ENCODE measurements around the gene PPARD.
"Not testable (repeated sequence)": the region's sequence is repeated elsewhere in the genome, so short reads cannot be mapped to it uniquely, and the experiment has no call there.

The PPARD gene

DNA sequence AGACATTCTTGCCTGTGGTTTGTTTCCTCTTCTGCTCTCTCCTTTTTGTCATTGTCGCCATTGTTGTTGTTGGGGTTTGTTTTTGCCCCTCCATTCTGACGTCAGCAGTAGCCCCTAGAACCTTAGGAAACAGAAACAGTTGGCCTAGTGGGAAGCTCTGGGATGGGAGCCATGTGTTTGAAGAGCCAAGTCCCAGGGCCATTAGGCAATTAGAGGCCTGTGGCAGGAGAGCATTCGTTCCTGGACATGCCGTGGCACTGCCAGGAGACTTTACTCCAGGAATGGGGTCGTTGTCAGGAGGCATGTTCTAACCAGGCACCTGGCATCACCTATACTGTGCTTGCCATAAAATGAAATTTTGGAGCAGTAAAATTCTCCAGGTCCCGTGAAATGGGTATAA is 39.7 kb downstream of the PPARD start:
- no peak overlapping the region for H3K4me3 ChIP-seq (ENCODE audit: low read depth, low read length)
- DNase-seq (ENCODE audit: low read depth) = no peak
- TF ChIP-seq, protein P1, sequence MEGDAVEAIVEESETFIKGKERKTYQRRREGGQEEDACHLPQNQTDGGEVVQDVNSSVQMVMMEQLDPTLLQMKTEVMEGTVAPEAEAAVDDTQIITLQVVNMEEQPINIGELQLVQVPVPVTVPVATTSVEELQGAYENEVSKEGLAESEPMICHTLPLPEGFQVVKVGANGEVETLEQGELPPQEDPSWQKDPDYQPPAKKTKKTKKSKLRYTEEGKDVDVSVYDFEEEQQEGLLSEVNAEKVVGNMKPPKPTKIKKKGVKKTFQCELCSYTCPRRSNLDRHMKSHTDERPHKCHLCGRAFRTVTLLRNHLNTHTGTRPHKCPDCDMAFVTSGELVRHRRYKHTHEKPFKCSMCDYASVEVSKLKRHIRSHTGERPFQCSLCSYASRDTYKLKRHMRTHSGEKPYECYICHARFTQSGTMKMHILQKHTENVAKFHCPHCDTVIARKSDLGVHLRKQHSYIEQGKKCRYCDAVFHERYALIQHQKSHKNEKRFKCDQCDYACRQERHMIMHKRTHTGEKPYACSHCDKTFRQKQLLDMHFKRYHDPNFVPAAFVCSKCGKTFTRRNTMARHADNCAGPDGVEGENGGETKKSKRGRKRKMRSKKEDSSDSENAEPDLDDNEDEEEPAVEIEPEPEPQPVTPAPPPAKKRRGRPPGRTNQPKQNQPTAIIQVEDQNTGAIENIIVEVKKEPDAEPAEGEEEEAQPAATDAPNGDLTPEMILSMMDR (IDR thresholded peaks at IDR 0.05; ENCODE audit: low read depth, low read length) = no peak
- TF ChIP-seq POLR2A (IDR thresholded peaks at IDR 0.05; ENCODE audit: extremely low read depth, insufficient read length) (no peak), MYC (IDR thresholded peaks at IDR 0.05; ENCODE audit: low read depth, low read length) (no peak)
- TF ChIP-seq, protein P2, sequence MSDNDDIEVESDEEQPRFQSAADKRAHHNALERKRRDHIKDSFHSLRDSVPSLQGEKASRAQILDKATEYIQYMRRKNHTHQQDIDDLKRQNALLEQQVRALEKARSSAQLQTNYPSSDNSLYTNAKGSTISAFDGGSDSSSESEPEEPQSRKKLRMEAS (IDR thresholded peaks at IDR 0.05; ENCODE audit: low read depth, low read length) = no peak

DNA sequence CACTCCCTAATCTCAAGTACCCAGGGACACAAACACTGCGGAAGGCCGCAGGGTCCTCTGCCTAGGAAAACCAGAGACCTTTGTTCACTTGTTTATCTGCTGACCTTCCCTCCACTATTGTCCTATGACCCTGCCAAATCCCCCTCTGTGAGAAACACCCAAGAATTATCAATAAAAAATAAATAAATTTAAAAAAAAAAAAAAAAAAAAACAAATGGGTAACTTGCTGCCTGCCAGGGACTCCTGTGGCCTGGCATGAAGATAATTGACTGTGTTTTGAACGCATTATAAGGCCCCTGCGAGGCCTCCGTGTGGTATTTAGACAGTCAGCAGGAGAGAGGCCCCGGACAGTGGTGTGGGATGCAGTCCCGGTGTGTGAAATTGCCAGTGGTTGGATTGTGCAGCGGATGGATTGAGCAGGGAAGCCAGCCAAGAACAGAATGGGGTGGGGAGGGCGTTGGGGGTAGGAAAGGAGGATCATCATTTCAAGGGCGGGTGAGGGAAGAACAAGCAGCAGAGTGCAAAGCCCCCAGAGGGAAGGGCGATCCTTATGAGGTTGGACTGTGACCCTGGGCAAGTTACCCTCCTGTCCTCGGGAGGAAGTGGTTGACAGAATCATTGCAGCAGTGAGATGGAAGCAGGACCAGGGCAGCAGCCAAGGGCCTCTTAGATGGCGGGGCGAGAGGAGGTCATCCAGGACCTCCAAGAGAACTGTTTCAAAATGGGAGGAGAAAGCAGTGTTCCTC is 43.3 kb downstream of the PPARD start:
- no peak overlapping the region for H3K4me3 ChIP-seq (ENCODE audit: low read depth, low read length)
- no peak for TF ChIP-seq POLR2A (IDR thresholded peaks at IDR 0.05; ENCODE audit: extremely low read depth, insufficient read length)
- TF ChIP-seq, protein P1 (IDR thresholded peaks at IDR 0.05; ENCODE audit: low read depth, low read length) = no peak
- TF ChIP-seq MYC (IDR thresholded peaks at IDR 0.05; ENCODE audit: low read depth, low read length) = no peak
- TF ChIP-seq, protein P2 (IDR thresholded peaks at IDR 0.05; ENCODE audit: low read depth, low read length) = no peak
- DNase-seq (ENCODE audit: low read depth) = peak; percentile 33

DNA sequence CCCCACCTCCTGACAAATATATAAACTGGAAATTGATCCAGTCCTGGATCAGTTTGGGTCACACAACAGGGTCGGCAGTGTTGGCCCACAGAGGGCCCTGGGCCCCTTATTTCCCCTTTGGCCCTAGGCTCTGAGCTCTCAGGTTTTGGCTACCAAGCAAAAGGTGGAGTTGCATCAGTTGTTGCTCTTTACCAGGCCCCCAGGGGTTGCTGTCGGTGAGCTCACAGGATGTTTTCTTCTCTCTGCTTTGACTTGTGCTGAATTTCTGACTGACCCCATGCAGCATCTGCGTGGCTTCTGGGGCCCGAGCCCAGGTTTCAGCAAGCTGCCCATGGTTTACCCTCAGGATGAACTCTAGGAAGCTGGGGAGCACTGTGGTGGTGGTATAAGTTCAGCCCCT is 44.6 kb downstream of the PPARD start:
- TF ChIP-seq MYC (IDR thresholded peaks at IDR 0.05; ENCODE audit: low read depth, low read length) (no peak), POLR2A (IDR thresholded peaks at IDR 0.05; ENCODE audit: extremely low read depth, insufficient read length) (no peak)
- TF ChIP-seq, protein P1 (IDR thresholded peaks at IDR 0.05; ENCODE audit: low read depth, low read length) = no peak
- TF ChIP-seq, protein P2 (IDR thresholded peaks at IDR 0.05; ENCODE audit: low read depth, low read length) = no peak
- peak; percentile 42 for DNase-seq (ENCODE audit: low read depth)
- H3K4me3 ChIP-seq (ENCODE audit: low read depth, low read length) = no peak overlapping the region

DNA sequence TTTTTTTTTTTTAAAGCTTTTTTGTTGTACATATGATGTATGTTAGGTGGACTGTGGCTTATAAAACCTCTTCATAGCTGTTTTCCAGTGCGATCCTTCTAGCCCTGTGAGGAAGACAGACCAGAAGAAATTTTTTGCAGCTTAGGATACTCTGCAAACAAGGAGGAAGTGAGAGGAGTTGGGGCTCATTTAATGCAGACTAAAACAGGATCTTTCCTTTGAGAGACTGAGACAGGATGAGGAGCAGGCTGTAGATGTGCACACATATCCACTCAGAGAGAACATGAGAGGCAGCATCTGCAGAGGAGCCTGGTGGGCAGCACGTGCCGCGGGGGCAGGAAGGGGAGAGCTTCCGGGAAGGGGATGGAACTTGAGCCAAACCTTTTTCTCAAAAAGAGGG is 45.7 kb downstream of the PPARD start:
- H3K4me3 ChIP-seq (ENCODE audit: low read depth, low read length) = no peak overlapping the region
- peak; percentile 30 for DNase-seq (ENCODE audit: low read depth)
- TF ChIP-seq POLR2A (IDR thresholded peaks at IDR 0.05; ENCODE audit: extremely low read depth, insufficient read length) = no peak
- TF ChIP-seq, protein P2 (IDR thresholded peaks at IDR 0.05; ENCODE audit: low read depth, low read length) = no peak
- no peak for TF ChIP-seq MYC (IDR thresholded peaks at IDR 0.05; ENCODE audit: low read depth, low read length)
- TF ChIP-seq, protein P1 (IDR thresholded peaks at IDR 0.05; ENCODE audit: low read depth, low read length) = no peak

DNA sequence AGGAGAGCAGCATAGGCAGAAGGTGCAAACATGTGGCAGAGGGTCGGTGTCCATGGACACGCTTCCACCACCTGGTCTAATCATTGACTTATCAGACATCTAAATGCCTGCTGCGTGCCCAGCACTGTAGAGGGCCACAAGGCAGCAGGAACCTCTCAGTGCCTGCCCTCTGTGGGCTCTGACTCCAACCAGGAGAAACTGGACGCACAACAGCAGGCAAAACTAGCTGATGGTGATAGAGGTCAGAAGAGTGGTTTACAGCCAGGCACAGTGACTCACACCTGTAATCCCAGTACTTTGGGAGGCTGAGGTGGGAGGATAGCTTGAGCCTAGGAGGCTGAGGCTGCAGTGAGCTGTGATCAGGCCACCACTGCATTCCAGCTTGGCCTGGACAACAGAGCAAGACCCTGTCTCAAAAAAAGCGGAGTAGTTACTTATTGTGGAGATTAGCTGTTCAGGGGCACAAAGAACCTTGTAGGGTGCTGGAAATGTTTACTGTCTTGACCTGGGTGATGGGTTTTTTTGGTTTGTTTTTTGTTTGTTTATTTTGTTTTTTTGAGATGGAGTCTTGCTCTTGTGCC is 46.5 kb downstream of the PPARD start:
- no peak for TF ChIP-seq POLR2A (IDR thresholded peaks at IDR 0.05; ENCODE audit: extremely low read depth, insufficient read length)
- TF ChIP-seq, protein P2 (IDR thresholded peaks at IDR 0.05; ENCODE audit: low read depth, low read length) = no peak
- TF ChIP-seq, protein P1 (IDR thresholded peaks at IDR 0.05; ENCODE audit: low read depth, low read length) = no peak
- no peak for TF ChIP-seq MYC (IDR thresholded peaks at IDR 0.05; ENCODE audit: low read depth, low read length)
- H3K4me3 ChIP-seq (ENCODE audit: low read depth, low read length) = no peak overlapping the region
- DNase-seq (ENCODE audit: low read depth) = no peak

DNA sequence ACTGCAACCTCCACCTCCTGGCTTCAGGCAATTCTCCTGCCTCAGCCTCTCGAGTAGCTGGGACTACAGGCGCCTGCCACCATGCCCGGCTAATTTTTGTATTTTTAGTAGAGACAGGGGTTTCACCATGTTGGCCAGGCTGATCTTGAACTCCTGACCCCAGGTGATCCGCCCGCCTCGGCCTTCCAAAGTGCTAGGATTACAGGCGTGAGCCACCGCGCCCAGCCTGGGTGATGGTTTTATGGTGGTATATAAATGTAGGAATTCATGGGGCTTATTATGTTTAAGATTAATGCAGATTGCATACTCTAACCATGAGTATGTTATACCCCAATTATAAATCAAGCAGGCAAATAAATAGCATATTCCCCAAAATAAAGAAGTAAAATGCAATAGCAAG is 47.0 kb downstream of the PPARD start:
- not testable (repeated sequence) for H3K4me3 ChIP-seq (ENCODE audit: low read depth, low read length); DNase-seq (ENCODE audit: low read depth)
